ENCODE measurements around the gene PHLDA1. TPM values are rescaled to one million over a fixed set of nuclear protein-coding genes. Genes with fewer than 3 reads are reported as not detected.

The PHLDA1 gene
- total and polyA plus RNA-seq, 2 of the 13 experiments (the other 11 are each of a cell fraction or from before 2014, with no cell fraction given), result 33.8 to 41.0 TPM

- TF ChIP-seq, protein P1, sequence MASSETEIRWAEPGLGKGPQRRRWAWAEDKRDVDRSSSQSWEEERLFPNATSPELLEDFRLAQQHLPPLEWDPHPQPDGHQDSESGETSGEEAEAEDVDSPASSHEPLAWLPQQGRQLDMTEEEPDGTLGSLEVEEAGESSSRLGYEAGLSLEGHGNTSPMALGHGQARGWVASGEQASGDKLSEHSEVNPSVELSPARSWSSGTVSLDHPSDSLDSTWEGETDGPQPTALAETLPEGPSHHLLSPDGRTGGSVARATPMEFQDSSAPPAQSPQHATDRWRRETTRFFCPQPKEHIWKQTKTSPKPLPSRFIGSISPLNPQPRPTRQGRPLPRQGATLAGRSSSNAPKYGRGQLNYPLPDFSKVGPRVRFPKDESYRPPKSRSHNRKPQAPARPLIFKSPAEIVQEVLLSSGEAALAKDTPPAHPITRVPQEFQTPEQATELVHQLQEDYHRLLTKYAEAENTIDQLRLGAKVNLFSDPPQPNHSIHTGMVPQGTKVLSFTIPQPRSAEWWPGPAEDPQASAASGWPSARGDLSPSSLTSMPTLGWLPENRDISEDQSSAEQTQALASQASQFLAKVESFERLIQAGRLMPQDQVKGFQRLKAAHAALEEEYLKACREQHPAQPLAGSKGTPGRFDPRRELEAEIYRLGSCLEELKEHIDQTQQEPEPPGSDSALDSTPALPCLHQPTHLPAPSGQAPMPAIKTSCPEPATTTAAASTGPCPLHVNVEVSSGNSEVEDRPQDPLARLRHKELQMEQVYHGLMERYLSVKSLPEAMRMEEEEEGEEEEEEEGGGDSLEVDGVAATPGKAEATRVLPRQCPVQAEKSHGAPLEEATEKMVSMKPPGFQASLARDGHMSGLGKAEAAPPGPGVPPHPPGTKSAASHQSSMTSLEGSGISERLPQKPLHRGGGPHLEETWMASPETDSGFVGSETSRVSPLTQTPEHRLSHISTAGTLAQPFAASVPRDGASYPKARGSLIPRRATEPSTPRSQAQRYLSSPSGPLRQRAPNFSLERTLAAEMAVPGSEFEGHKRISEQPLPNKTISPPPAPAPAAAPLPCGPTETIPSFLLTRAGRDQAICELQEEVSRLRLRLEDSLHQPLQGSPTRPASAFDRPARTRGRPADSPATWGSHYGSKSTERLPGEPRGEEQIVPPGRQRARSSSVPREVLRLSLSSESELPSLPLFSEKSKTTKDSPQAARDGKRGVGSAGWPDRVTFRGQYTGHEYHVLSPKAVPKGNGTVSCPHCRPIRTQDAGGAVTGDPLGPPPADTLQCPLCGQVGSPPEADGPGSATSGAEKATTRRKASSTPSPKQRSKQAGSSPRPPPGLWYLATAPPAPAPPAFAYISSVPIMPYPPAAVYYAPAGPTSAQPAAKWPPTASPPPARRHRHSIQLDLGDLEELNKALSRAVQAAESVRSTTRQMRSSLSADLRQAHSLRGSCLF (CRISPR knock-in tag; IDR thresholded peaks at IDR 0.05; ENCODE audit: borderline replicate concordance), result no peak
- no peak for TF ChIP-seq REL (CRISPR knock-in tag; conservative IDR thresholded peaks at IDR 0.05)
- TF ChIP-seq NPAS2 (CRISPR knock-in tag; IDR thresholded peaks at IDR 0.05; ENCODE audit: borderline replicate concordance), result no peak
Observed at GRCh38 chr12:75991753-75992152, 39.8 kb downstream of the PHLDA1 start (continued).

DNA sequence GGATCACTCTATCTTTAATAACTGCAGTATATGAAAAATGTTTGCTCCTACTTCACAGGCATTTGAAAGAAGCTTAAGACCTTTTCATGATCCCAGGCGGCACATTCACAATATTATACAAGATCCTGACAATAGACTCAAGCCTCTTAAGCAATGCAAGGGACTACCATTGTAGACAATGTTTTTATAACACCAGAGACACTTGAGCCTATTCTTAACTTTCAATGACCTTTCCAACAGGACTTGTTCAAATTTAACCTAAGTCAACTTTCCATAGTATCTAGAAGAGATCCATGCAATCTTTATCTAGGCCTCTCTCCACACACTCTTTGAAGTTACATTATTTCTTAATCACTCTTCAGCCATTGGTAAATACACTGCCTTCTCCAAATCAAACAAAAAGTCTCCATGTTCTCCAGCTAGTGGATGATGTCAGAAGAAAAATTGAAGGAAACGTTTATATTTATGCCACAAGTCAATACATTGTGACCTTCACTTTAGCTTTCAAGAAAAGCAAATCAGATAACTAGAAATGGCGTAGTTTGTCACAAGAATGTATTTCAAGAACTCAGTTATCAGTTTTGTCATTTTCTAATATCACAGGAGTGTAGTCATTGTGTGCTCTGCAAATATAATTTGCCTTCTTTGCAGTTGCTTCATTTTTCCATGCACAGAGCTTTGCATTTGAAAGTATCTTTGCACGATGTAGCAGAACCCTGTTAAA lies 41.2 kb downstream of the PHLDA1 start:
- Histone ChIP-seq H3K4me1 (ENCODE audit: insufficient read depth, low read length) (peaks cover 69% of the 10 kb centered on the region), H2AFZ (ENCODE audit: low read length) (no peak overlapping the region), H3K36me3 (replicated peaks in 1 of 2; ENCODE audit: control insufficient read depth in 1 of 2, insufficient read depth in 2 of 2, low read length in 2 of 2) (no peaks in the 10 kb centered on the region), H3K9me3 (ENCODE audit: low read length) (no peaks in the 10 kb centered on the region), H3K4me2 (ENCODE audit: low read depth, low read length) (peak overlapping the region; percentile 32), H3K27ac (ENCODE audit: extremely low read length, insufficient read depth, low read length) (peak overlapping the region; percentile 62), H4K20me1 (ENCODE audit: insufficient read depth, low read length) (no peaks in the 10 kb centered on the region), H3K9ac (ENCODE audit: insufficient read depth, low read depth, low read length) (peak overlapping the region; percentile 16; the same call in 1 of the 2 replicates), H3K4me3 (replicated peaks in 1 of 3; ENCODE audit: insufficient read depth in 1 of 3, low read depth in 2 of 3, low read length in 3 of 3) (no peak overlapping the region; a peak in 1 of 6 replicates), H3K79me2 (ENCODE audit: insufficient read depth, low read length) (no peaks in the 10 kb centered on the region), H3K27me3 (ENCODE audit: control insufficient read depth in 1 of 2, insufficient read depth in 2 of 2, low read length in 2 of 2) (no peaks in the 10 kb centered on the region)
- POLR2A ChIA-PET, result interaction anchor here (0.7 to 3.7 kb wide), 24 partner anchors 9 to 367 kb away, joined by 3 to 88 read pairs (median 4); partner anchors contain the start of gene PHLDA1
- FAIRE-seq (peak; percentile 91), DNase-seq (ENCODE audit: low spot score) (peak; percentile 99), ATAC-seq (peak; percentile 93)
- CTCF ChIA-PET (ENCODE audit: low intra/inter-chr PET ratio, low total read pairs), result no interaction called here
- no TSS peak for BruUV-seq (replicated peaks)
- intact Hi-C loops (cut with micrococcal nuclease; ENCODE audit: unreplicated experiment), result loop anchor here (1.0 to 5.0 kb wide), 6 partner anchors 35 to 463 kb away; partner anchors contain the start of gene PHLDA1
- 1% methylated on average over 4 of the region's 4 CpGs for WGBS (ENCODE audit: low lambda C conversion rate)
- in situ Hi-C loops (cut with HindIII; ENCODE audit: extremely low pct_ligation_motif_present, low pct_unique_long_range_greater_than_20kb), result no loop called here
- TF ChIP-seq HES4 (CRISPR knock-in tag; IDR thresholded peaks at IDR 0.05; ENCODE audit: borderline replicate concordance) (no peak), TARDBP (CRISPR knock-in tag; IDR thresholded peaks at IDR 0.05) (peak; percentile 89), SP1 (IDR thresholded peaks at IDR 0.05) (no peak), SP1 (CRISPR knock-in tag; IDR thresholded peaks at IDR 0.05) (no peak), SNAPC2 (CRISPR knock-in tag; IDR thresholded peaks at IDR 0.05) (peak; percentile 86), CCAR2 (optimal IDR thresholded peaks at IDR 0.05; ENCODE audit: low read depth, low read length) (no peak), MED1 (CRISPR knock-in tag; IDR thresholded peaks at IDR 0.05) (peak; percentile 94), ZNF350 (CRISPR knock-in tag; IDR thresholded peaks at IDR 0.05; ENCODE audit: borderline replicate concordance, low read depth) (no peak), MAFF (IDR thresholded peaks at IDR 0.05; ENCODE audit: low read depth, low read length) (0 out of 2 replicates have a peak, but pooled peaks have one; percentile 6), ATF3 (CRISPR knock-in tag; IDR thresholded peaks at IDR 0.05) (peak; percentile 94), NR1H2 (CRISPR knock-in tag; IDR thresholded peaks at IDR 0.05; ENCODE audit: borderline replicate concordance, low read depth) (no peak), ZNF317 (CRISPR knock-in tag; IDR thresholded peaks at IDR 0.05) (0 out of 2 replicates have a peak, but pooled peaks have one; percentile 38)
- TF ChIP-seq, protein P2, sequence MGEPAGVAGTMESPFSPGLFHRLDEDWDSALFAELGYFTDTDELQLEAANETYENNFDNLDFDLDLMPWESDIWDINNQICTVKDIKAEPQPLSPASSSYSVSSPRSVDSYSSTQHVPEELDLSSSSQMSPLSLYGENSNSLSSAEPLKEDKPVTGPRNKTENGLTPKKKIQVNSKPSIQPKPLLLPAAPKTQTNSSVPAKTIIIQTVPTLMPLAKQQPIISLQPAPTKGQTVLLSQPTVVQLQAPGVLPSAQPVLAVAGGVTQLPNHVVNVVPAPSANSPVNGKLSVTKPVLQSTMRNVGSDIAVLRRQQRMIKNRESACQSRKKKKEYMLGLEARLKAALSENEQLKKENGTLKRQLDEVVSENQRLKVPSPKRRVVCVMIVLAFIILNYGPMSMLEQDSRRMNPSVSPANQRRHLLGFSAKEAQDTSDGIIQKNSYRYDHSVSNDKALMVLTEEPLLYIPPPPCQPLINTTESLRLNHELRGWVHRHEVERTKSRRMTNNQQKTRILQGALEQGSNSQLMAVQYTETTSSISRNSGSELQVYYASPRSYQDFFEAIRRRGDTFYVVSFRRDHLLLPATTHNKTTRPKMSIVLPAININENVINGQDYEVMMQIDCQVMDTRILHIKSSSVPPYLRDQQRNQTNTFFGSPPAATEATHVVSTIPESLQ (CRISPR knock-in tag; conservative IDR thresholded peaks at IDR 0.05), result no peak
